Aorta (tissue), 5 donors: ENCODE data around the gene CEBPB. TPM values are rescaled to one million over a fixed set of nuclear protein-coding genes. Genes with fewer than 3 reads are reported as not detected.
A peak's percentile ranks its signal among the peaks of the same experiment; 100 is the strongest.

ENCODE experiments used
- ATAC-seq: fragments of 200-7000 bp; cut with Tn5 transposase; one replicate; pipeline ENCODE4 v1.9.1; 2022; ENCODE audit warnings: moderate library complexity; ENCODE audit not compliant: low FRiP score
- DNase-seq, 2 donors: peaks; one replicate each; pipeline ENCODE4 v3.0.0-alpha.2; 2020
- H3K27ac ChIP-seq, 2 donors: one replicate each; pipeline ENCODE4 v1.5.1; 2013; ENCODE audit warnings: low read length in 2 of 2, mild to moderate bottlenecking in 2 of 2, moderate library complexity in 2 of 2, control low read depth in 1 of 2, inconsistent platforms in 1 of 2, low read depth in 1 of 2
- H3K27me3 ChIP-seq, 2 donors: one replicate each; pipeline ENCODE4 v1.6.1; 2013; ENCODE audit warnings: control low read depth in 1 of 2, low read length in 1 of 2, mild to moderate bottlenecking in 1 of 2, moderate library complexity in 1 of 2; ENCODE audit not compliant: insufficient read depth in 2 of 2, control insufficient read depth in 1 of 2
- H3K36me3 ChIP-seq, 2 donors: one replicate each; pipeline ENCODE4 v1.6.1; 2013; ENCODE audit warnings: control low read depth in 1 of 2, low read length in 1 of 2, mild to moderate bottlenecking in 1 of 2; ENCODE audit not compliant: insufficient read depth in 2 of 2, control insufficient read depth in 1 of 2
- H3K4me1 ChIP-seq, 2 donors: one replicate each; pipeline ENCODE4 v1.6.1; 2013; ENCODE audit warnings: low read length in 2 of 2, control low read depth in 1 of 2, mild to moderate bottlenecking in 1 of 2, moderate library complexity in 1 of 2; ENCODE audit not compliant: insufficient read depth in 2 of 2, control insufficient read depth in 1 of 2
- H3K4me3 ChIP-seq, 2 donors: one replicate each; pipeline ENCODE4 v1.5.1; 2013; ENCODE audit warnings: low read length in 2 of 2, control low read depth in 1 of 2, mild to moderate bottlenecking in 1 of 2
- H3K9me3 ChIP-seq: one replicate; pipeline ENCODE4 v1.6.1; 2013; ENCODE audit warnings: mild to moderate bottlenecking, low read length; ENCODE audit not compliant: control insufficient read depth
- WGBS, 2 donors: extraction: QIAGEN DNeasy Blood & Tissue Kit; methylation state at CpG; one replicate each; pipeline ENCODE4 v1.1.7; 2013; 5-methylcytosine and 5-hydroxymethylcytosine counted together
- intact Hi-C, 2 donors: fragments of 100-400 bp; cut with DNase I; formaldehyde crosslinking; loops; one replicate each; pipeline versions ENCODE4 v1.14.2 to v1.15.0; 2022
- polyA plus RNA-seq, 2 donors: library from polyadenylated mRNA; stranded (reverse); fragments of 200-250 nt; gene quantifications; one replicate each; pipeline ENCODE4 v1.2.3, GENCODE V29; 2013
- total RNA-seq, 2 donors: library from RNA; stranded (reverse); fragmentation: NEBNext Ultra II Directional; extraction: Animal tissue kit (Norgen Biotek cat#: 25700); gene quantifications; one replicate each; pipeline ENCODE4 v1.2.1, GENCODE V29; 2021
- donor health status: healthy with polysubstance abuse.
- donor health status: Bipolar disorder and iron deficiency.
- donor health status: DM: no; HTN: no; CAD: no.
- donor health status: DM: no; HTN: no; CAD: no.
- donor health status: DM: yes; HTN: yes; CAD: no.

CEBPB gene
- total and polyA plus RNA-seq, 4 donors, result 15.8 to 141 (median 50.7) TPM

DNA sequence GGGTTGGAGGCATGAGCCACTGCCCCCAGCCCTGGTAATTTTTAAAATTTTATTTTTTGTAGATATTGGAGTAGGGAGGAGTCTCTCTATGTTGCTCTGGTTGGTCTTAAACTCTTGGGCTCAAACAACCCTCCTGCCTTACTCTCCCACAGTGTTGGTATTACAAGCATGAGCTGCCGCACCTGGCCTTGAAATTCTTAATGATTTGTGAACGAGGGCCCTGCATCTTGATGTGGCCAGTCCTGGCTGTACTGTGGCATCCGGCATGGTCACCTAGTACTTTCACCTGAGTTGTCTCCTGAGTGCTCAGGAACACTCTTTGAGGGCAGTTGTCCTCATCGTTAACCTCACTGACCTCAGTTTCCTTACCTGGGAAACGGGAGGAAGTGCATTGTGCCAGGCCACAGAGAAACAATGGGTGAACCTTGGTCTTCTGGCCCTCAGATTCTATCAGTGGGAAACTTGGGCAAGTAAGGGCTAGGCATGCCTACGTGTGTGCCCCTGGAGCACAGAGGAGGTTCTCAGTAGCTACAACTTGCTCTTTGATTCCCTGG, 19.5 kb downstream of the CEBPB start:
- intact Hi-C loops, result no loop called here
- WGBS, 2 donors, result 85 to 89% methylated on average over 6 of the region's 6 CpGs
- Histone ChIP-seq H3K9me3 (no peaks in the 10 kb centered on the region), H3K27me3 (no peaks in the 10 kb centered on the region), H3K36me3 (no peaks in the 10 kb centered on the region), H3K27ac (no peak overlapping the region), H3K4me1 (no peaks in the 10 kb centered on the region), H3K4me3 (no peak overlapping the region)
- DNase-seq (peak in 1 of 2 donors; percentile 19), ATAC-seq (no peak)

DNA sequence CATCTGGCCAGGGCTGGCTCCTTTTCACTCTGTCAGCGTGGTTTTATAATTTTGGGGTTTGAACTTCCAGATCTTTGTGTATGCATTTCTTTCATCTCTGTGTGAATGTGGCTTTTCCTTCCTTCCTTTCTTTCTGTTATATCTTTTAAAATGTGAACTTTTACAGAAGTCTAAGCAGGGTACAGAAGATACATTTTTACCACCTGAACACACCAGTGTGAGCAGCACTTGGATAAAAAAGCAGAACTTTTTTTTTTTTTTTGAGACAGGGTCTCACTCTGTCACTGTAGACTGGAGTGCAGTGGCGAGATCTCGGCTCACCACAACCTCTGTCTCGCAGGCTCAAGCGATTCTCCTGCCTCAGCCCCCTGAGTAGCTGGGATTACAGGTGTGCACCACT, 20.5 kb downstream of the CEBPB start:
- no peaks in the 10 kb centered on the region for H3K4me1 ChIP-seq
- H3K27me3 ChIP-seq, result no peaks in the 10 kb centered on the region
- WGBS, 2 donors, result 83 to 92% methylated on average over 5 of the region's 5 CpGs
- no peaks in the 10 kb centered on the region for H3K9me3 ChIP-seq
- ATAC-seq (no peak), DNase-seq (peak in 1 of 2 donors; percentile 12)
- intact Hi-C loops, result no loop called here
- no peaks in the 10 kb centered on the region for H3K36me3 ChIP-seq
- H3K27ac ChIP-seq, result no peak overlapping the region
- H3K4me3 ChIP-seq, result no peak overlapping the region

DNA sequence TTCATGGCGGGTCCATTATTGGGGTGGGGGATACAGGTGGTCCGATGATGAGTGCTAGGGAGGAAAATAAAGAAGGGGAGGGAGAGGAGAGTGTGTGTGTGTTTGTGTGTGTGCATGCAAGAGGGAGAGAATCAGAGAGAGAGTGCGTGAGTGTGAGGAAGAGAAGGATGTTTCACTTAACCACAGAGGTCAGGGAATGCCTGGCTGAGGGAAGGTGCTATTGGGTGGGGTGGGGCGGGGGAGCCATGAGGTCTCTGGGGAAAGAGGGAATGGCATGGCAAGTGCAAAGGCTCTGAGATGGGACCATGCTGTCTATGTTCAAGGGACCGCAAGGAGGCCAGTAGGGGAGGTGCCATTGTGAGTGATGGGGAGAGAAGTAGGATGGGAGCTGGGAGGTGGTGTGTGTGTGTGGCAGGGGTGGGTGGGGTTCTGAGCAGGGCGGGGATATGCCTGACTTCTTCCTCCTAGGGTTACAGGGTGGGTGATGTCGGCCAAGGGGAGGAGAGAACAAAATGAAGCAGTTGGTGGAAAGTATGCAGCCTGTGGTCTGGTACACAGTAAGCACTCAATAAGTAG, 23.0 kb downstream of the CEBPB start:
- H3K4me3 ChIP-seq, result no peak overlapping the region
- H3K4me1 ChIP-seq, result no peaks in the 10 kb centered on the region
- H3K36me3 ChIP-seq, result no peaks in the 10 kb centered on the region
- WGBS, 2 donors, result 81 to 83% methylated on average over 7 of the region's 7 CpGs
- no peaks in the 10 kb centered on the region for H3K27me3 ChIP-seq
- ATAC-seq (no peak), DNase-seq (peak in 1 of 2 donors; percentile 26)
- intact Hi-C loops, result no loop called here
- H3K27ac ChIP-seq, result no peak overlapping the region
- H3K9me3 ChIP-seq, result no peaks in the 10 kb centered on the region

DNA sequence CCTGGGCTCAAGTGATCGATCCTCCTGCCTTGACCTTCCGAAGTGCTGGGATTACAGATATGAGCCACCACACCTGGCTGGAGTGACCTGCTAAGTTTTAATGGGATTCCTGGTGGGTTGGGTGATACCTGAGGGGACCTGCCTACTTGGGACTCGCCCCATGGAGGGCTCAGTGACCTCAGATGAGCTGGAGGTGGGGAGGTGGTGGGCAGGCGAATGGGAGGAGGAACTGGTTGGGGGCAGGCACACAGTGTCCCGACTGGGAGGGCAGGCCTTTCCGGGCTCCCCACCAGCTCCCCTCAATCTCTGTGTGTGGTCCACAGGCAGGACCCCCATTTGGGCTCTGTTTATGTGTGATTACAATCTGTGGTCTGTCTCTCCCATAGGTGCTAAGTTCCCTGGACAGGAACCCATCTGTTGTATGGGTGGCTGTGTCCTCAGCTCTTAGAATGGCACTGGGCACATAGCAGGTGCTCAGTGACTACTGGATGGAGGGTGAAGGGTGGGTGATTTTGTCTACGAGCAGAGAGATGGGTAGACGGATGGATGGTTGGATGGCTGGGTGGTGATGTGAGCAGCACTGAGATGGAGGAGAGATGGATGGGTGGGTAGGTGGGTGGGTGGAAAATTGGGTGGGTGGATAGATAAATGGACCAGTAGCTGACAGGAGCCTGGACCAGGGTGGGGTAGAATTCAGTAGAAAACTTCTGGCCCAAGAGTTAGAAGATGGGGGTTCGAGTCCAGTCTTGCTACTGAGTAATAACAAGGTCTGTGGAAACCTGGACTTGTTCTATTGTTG, 23.8 kb downstream of the CEBPB start:
- no peak overlapping the region for H3K4me3 ChIP-seq
- H3K36me3 ChIP-seq, result no peaks in the 10 kb centered on the region
- H3K4me1 ChIP-seq, result no peaks in the 10 kb centered on the region
- H3K9me3 ChIP-seq, result no peaks in the 10 kb centered on the region
- ATAC-seq (no peak), DNase-seq (peak in 1 of 2 donors; percentile 34)
- WGBS, 2 donors, result 93 to 94% methylated on average over 9 of the region's 9 CpGs
- intact Hi-C loops, result no loop called here
- H3K27ac ChIP-seq, result no peak overlapping the region
- H3K27me3 ChIP-seq, result no peaks in the 10 kb centered on the region

DNA sequence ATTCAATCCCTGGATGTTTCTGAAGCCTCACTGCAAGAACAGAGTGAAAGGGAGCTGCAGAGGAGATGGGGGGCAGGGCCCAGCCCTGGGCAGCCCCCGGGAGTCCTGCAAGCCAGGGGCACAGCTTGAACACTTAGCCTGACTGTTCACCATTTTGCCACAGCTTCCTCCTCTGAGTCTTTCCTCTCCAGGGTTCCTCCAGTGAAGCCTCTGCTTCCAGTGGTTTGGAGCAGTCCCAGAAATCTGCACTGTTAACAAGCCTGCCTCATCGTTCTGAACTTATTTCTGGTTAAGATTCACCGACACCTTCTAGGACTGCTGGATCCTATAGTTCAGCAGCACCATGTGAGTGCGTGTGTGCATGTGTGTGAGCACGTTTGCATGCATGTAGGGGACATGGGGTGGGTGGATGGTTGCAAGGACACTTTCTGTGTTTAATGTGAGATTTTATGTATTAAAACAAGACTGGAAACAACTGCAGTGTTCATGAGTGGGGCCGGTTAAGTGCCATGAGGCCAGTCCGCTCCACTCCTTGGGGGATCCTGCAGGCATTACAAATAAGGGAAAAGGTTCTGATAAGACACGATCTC, 24.6 kb downstream of the CEBPB start:
- intact Hi-C loops, result no loop called here
- DNase-seq (peak in 1 of 2 donors; percentile 40), ATAC-seq (no peak)
- WGBS, 2 donors, result 66 to 77% methylated on average over 8 of the region's 8 CpGs
- Histone ChIP-seq H3K4me3 (no peak overlapping the region), H3K27ac (no peak overlapping the region), H3K36me3 (no peaks in the 10 kb centered on the region), H3K27me3 (no peaks in the 10 kb centered on the region), H3K4me1 (no peaks in the 10 kb centered on the region), H3K9me3 (no peaks in the 10 kb centered on the region)

DNA sequence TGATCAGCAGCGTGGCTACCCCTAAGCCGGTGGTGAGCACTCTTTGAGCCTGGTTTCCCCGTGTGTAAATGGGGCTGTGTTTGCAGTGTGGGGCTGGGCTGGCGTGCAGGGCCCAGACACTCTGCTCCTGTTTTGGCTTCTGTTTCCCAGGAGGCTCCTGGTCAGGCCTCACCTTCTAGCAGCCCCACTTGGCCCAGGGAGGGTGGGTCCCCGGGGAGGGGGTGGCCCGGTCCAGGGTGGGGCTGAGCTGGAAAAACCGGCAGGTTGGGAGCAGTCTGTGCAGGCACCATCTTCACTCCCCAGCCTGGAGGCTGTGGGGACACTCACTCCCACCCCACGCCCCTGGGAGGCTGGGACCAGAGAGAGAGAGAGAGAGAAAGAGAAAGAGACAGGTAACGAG, 25.3 kb downstream of the CEBPB start:
- Histone ChIP-seq H3K36me3 (no peaks in the 10 kb centered on the region), H3K27me3 (no peaks in the 10 kb centered on the region), H3K27ac (no peak overlapping the region), H3K4me1 (no peaks in the 10 kb centered on the region), H3K4me3 (no peak overlapping the region), H3K9me3 (no peaks in the 10 kb centered on the region)
- intact Hi-C loops, result no loop called here
- WGBS, 2 donors, result 85 to 87% methylated on average over 9 of the region's 9 CpGs
- no peak for ATAC-seq
- peak in 1 of 2 donors; percentile 37 for DNase-seq

DNA sequence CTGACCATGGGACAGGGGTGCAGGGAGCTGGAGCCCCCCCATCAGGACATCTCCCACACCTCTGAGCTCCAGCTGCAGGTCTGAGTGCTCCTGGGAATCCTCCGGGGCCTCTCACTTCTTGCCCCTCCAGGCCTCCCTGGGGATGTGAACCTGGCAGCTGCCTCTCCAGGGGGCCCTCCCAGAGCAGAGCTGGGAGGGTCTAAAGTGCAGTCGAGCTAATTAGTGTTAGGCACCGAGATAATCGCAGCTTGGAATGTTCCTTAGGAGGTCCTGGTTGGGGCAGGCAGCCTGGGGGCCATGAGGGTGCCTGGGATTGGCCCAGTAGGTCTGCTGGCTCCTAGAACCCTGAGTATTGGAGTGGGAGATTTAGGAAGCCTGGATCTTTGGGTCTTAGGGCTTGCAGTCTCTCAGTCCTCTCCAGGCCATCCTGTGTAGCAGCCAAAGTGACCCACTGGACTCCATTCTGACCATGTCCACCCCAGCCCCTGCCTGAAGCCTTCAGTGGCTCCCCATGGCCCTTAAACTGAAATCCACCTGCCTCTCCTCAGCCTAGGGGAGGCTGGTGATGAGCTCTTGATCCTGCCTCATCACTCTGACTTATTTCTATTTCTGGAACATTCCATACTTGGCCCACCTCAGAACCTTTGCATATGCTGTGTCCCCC, 26.0 kb downstream of the CEBPB start:
- ATAC-seq, result no peak
- Histone ChIP-seq H3K4me1 (no peaks in the 10 kb centered on the region), H3K27me3 (no peaks in the 10 kb centered on the region), H3K4me3 (no peak overlapping the region), H3K9me3 (no peaks in the 10 kb centered on the region), H3K27ac (no peak overlapping the region), H3K36me3 (no peaks in the 10 kb centered on the region)
- WGBS, 2 donors, result 61 to 66% methylated on average over 4 of the region's 4 CpGs
- DNase-seq, result peak in 1 of 2 donors; percentile 26
- intact Hi-C loops, result no loop called here

DNA sequence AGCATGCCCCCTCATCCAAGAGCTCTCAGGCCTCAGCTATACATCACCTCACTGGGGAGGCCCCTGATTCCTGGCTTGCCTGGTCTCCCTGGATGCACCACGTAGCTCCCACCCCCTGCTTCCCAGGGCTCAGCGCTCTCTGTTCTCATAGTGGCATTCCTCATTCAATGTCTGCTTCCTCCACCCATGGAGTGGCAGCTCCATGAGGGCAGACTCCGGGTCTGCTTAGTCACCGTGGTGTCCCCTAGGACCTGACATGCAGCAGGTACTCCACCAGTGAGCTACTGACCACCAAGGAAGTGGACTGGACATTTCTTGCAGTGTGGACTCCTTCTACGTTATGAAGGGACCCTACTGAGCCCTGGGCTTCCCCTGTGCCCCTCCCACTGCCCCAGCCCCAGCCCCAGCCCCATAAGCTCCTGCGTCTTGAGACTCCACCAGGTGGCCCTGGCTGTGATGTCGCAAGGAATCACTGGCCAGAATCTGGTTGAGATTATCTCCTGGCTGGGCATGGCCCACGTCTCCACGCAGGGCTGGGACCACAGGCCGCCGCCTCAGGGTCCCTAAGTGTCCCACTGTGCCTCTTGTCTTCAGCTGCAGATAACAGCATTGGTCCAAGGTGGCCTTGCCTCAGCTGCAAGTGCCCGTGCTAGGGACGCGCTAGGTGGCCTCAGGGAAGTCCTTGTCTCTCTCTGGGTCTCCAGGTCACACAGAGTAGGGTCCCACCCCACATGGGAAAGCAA, 26.7 kb downstream of the CEBPB start:
- Histone ChIP-seq H3K4me3 (no peak overlapping the region), H3K36me3 (no peaks in the 10 kb centered on the region), H3K9me3 (no peaks in the 10 kb centered on the region), H3K27me3 (no peaks in the 10 kb centered on the region), H3K4me1 (no peaks in the 10 kb centered on the region), H3K27ac (no peak overlapping the region)
- ATAC-seq (no peak), DNase-seq (peak in 1 of 2 donors; percentile 38)
- 97 to 98% methylated on average over 14 of the region's 14 CpGs for WGBS, 2 donors
- intact Hi-C loops, result no loop called here
